ENCODE data around the gene BCAM. TPM values are rescaled to one million over a fixed set of nuclear protein-coding genes. Genes with fewer than 3 reads are reported as not detected.

BCAM gene
- total RNA-seq, 2 experiments from 2014 or later: not detected

DNA sequence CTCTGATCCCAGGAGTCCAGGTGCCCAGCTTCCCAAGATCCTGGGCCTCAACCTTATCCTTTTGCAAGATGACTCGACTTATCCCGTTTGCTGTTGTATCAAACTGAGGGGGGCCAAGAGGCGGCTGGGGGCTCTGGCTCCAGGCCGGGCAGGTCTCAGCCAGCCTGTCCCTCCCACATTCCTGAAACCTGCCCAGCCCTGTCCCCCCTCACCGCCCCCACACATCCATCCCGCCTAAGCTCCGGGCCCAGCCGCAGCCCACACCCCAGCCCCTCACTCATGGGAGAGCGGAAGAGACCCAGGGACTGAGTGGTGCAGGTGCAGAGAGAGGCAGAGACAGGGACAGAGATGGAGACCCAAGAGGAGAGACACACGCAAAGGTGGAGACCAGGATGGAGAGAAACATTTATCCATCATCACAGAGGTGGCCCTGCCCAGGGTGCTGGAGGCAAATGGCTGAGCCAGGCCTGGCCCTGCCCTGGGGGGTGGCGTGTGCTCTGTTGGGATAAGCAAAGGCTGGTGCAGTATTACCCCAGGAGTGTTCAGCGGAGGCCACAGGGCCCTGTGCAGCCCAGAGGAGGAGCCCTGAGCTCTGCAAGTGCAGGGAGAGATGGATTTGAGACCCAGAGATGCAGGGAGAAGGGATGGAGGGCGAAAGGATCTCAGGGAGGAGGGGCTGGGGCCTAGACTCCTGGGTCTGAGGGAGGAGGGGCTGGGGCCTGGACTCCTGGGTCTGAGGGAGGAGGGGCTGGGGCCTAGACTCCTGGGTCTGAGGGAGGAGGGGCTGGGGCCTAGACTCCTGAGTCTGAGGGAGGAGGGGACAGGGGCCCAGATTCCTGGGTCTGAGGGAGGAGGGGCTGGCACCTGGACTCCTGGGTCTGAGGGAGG is 1.6 kb downstream of the BCAM start:
- POLR2A ChIA-PET: no interaction called here
- intact Hi-C loops (cut with micrococcal nuclease; ENCODE audit: unreplicated experiment): no loop called here
- no peaks in the 10 kb centered on the region for H3K4me1 ChIP-seq (ENCODE audit: insufficient read depth, low read length, poor library complexity, severe bottlenecking)
- no TSS peak for BruUV-seq (replicated peaks)
- no peaks in the 10 kb centered on the region for H3K9me3 ChIP-seq (ENCODE audit: low read length)
- TF ChIP-seq, protein P1, sequence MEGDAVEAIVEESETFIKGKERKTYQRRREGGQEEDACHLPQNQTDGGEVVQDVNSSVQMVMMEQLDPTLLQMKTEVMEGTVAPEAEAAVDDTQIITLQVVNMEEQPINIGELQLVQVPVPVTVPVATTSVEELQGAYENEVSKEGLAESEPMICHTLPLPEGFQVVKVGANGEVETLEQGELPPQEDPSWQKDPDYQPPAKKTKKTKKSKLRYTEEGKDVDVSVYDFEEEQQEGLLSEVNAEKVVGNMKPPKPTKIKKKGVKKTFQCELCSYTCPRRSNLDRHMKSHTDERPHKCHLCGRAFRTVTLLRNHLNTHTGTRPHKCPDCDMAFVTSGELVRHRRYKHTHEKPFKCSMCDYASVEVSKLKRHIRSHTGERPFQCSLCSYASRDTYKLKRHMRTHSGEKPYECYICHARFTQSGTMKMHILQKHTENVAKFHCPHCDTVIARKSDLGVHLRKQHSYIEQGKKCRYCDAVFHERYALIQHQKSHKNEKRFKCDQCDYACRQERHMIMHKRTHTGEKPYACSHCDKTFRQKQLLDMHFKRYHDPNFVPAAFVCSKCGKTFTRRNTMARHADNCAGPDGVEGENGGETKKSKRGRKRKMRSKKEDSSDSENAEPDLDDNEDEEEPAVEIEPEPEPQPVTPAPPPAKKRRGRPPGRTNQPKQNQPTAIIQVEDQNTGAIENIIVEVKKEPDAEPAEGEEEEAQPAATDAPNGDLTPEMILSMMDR (conservative IDR thresholded peaks at IDR 0.05; ENCODE audit: low read length): no peak
- TF ChIP-seq EZH2phosphoT487 (IDR thresholded peaks at IDR 0.05; ENCODE audit: borderline replicate concordance, low read depth, low read length): no peak
- H2AFZ ChIP-seq (ENCODE audit: low read length): no peak overlapping the region
- no peaks in the 10 kb centered on the region for H3K9me2 ChIP-seq (ENCODE audit: insufficient read depth, low read length)
- H3K27ac ChIP-seq (ENCODE audit: low read depth, low read length, poor library complexity, severe bottlenecking): no peak overlapping the region
- CTCF ChIA-PET (ENCODE audit: unreplicated experiment): no interaction called here
- no peak for DNase-seq (ENCODE audit: low spot score)
- no peaks in the 10 kb centered on the region for H3K36me3 ChIP-seq (ENCODE audit: insufficient read depth, low read length)
- H3K4me2 ChIP-seq (ENCODE audit: low read length): no peak overlapping the region
- no peak overlapping the region for H3K4me3 ChIP-seq (ENCODE audit: low read depth, low read length, poor library complexity, severe bottlenecking)
- no peaks in the 10 kb centered on the region for H4K20me1 ChIP-seq (ENCODE audit: insufficient read depth, low read length)
- no peaks in the 10 kb centered on the region for H3K79me2 ChIP-seq (ENCODE audit: insufficient read depth, low read depth, low read length)

DNA sequence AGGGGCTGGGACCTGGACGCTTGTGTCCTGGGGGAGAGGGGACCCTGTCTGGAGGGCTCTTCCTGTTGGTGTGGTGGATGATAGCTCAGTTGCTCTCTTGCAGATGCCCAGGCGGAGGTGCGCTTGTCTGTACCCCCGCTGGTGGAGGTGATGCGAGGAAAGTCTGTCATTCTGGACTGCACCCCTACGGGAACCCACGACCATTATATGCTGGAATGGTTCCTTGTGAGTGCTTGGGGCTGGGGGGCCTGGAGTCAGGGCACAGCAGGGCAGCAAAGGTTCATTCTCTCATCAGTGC is 2.2 kb downstream of the BCAM start:
- no TSS peak for BruUV-seq (replicated peaks)
- no peak overlapping the region for H3K4me3 ChIP-seq (ENCODE audit: low read depth, low read length, poor library complexity, severe bottlenecking)
- no peaks in the 10 kb centered on the region for H3K9me2 ChIP-seq (ENCODE audit: insufficient read depth, low read length)
- no peaks in the 10 kb centered on the region for H3K79me2 ChIP-seq (ENCODE audit: insufficient read depth, low read depth, low read length)
- intact Hi-C loops (cut with micrococcal nuclease; ENCODE audit: unreplicated experiment): no loop called here
- ChIA-PET CTCF (ENCODE audit: unreplicated experiment) (no interaction called here), POLR2A (no interaction called here)
- no peaks in the 10 kb centered on the region for H3K9me3 ChIP-seq (ENCODE audit: low read length)
- H3K27ac ChIP-seq (ENCODE audit: low read depth, low read length, poor library complexity, severe bottlenecking): no peak overlapping the region
- no peaks in the 10 kb centered on the region for H4K20me1 ChIP-seq (ENCODE audit: insufficient read depth, low read length)
- no peak overlapping the region for H3K4me2 ChIP-seq (ENCODE audit: low read length)
- H2AFZ ChIP-seq (ENCODE audit: low read length): no peak overlapping the region
- no peak for DNase-seq (ENCODE audit: low spot score)
- H3K4me1 ChIP-seq (ENCODE audit: insufficient read depth, low read length, poor library complexity, severe bottlenecking): no peaks in the 10 kb centered on the region
- TF ChIP-seq, protein P1 (conservative IDR thresholded peaks at IDR 0.05; ENCODE audit: low read length): no peak
- no peak for TF ChIP-seq EZH2phosphoT487 (IDR thresholded peaks at IDR 0.05; ENCODE audit: borderline replicate concordance, low read depth, low read length)
- no peaks in the 10 kb centered on the region for H3K36me3 ChIP-seq (ENCODE audit: insufficient read depth, low read length)

DNA sequence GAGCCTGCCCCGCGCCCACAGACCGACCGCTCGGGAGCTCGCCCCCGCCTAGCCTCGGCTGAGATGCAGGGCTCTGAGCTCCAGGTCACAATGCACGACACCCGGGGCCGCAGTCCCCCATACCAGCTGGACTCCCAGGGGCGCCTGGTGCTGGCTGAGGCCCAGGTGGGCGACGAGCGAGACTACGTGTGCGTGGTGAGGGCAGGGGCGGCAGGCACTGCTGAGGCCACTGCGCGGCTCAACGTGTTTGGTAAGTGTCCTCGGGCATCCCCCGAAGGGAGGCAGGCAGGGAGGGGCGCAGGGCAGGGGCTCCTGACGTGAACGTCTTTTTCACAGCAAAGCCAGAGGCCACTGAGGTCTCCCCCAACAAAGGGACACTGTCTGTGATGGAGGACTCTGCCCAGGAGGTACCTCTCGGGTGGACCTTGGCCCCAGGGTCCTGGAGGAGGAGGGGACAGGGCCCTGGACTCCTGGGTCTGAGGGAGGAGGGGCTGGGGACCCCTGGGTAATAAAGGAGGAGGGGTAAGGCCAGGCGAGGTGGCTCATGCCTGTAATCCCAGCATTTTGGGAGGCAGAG is 3.3 kb downstream of the BCAM start:
- DNase-seq (ENCODE audit: low spot score): no peak
- Histone ChIP-seq H3K36me3 (ENCODE audit: insufficient read depth, low read length) (no peaks in the 10 kb centered on the region), H3K9me3 (ENCODE audit: low read length) (no peaks in the 10 kb centered on the region), H3K9me2 (ENCODE audit: insufficient read depth, low read length) (no peaks in the 10 kb centered on the region), H4K20me1 (ENCODE audit: insufficient read depth, low read length) (no peaks in the 10 kb centered on the region), H2AFZ (ENCODE audit: low read length) (no peak overlapping the region), H3K4me2 (ENCODE audit: low read length) (no peak overlapping the region), H3K27ac (ENCODE audit: low read depth, low read length, poor library complexity, severe bottlenecking) (no peak overlapping the region), H3K4me3 (ENCODE audit: low read depth, low read length, poor library complexity, severe bottlenecking) (no peak overlapping the region), H3K4me1 (ENCODE audit: insufficient read depth, low read length, poor library complexity, severe bottlenecking) (no peaks in the 10 kb centered on the region), H3K79me2 (ENCODE audit: insufficient read depth, low read depth, low read length) (no peaks in the 10 kb centered on the region)
- ChIA-PET POLR2A (no interaction called here), CTCF (ENCODE audit: unreplicated experiment) (no interaction called here)
- TF ChIP-seq, protein P1 (conservative IDR thresholded peaks at IDR 0.05; ENCODE audit: low read length): no peak
- no peak for TF ChIP-seq EZH2phosphoT487 (IDR thresholded peaks at IDR 0.05; ENCODE audit: borderline replicate concordance, low read depth, low read length)
- BruUV-seq (replicated peaks): no TSS peak
- intact Hi-C loops (cut with micrococcal nuclease; ENCODE audit: unreplicated experiment): no loop called here
